HepG2 (cell line): Measurements from ENCODE around the gene DHX8. TPM values are rescaled to one million over a fixed set of nuclear protein-coding genes. Genes with fewer than 3 reads are reported as not detected.

Source experiments
- BORCS8-MEF2B ChIP-seq: sonication (generic); formaldehyde crosslinking; IDR thresholded peaks from 2 replicates; pipeline ENCODE4 v1.8.0; 2022; ENCODE audit warnings: mild to moderate bottlenecking, missing genetic modification reagents
- CENPT ChIP-seq: sonication (generic); formaldehyde crosslinking; IDR thresholded peaks from 2 replicates; pipeline ENCODE4 v1.8.0; 2022; ENCODE audit warnings: low read depth, mild to moderate bottlenecking, moderate library complexity, missing genetic modification reagents
- GTF3A ChIP-seq: sonication (generic); formaldehyde crosslinking; conservative IDR thresholded peaks from 2 replicates; pipeline ENCODE4 v1.4.0; 2020; ENCODE audit warnings: mild to moderate bottlenecking, missing genetic modification reagents
- HDAC1 ChIP-seq: sonication (generic); formaldehyde crosslinking; IDR thresholded peaks from 2 replicates; pipeline ENCODE4 v1.5.1; 2020; ENCODE audit warnings: mild to moderate bottlenecking, missing genetic modification reagents
- IRF1 ChIP-seq: sonication (generic); formaldehyde crosslinking; IDR thresholded peaks from 2 replicates; pipeline ENCODE4 v1.4.0; 2020; ENCODE audit warnings: low read depth, mild to moderate bottlenecking, missing genetic modification reagents
- JUNB ChIP-seq: sonication (generic); formaldehyde crosslinking; IDR thresholded peaks from 2 replicates; pipeline ENCODE4 v1.8.0; 2022; ENCODE audit warnings: missing genetic modification reagents, mild to moderate bottlenecking, borderline replicate concordance
- TCF12 ChIP-seq, 2 experiments: fragments of 450-650 bp in 1 of 2; sonication (generic) in 1 of 2; formaldehyde crosslinking in 1 of 2; IDR thresholded peaks; 2 replicates each; pipeline versions ENCODE4 v1.6.1 to v1.8.0; 2017 to 2022; ENCODE audit warnings: antibody characterized with exemption in 1 of 2, mild to moderate bottlenecking in 1 of 2, missing genetic modification reagents in 1 of 2, moderate library complexity in 1 of 2
- YY1 ChIP-seq: IDR thresholded peaks from 2 replicates; pipeline ENCODE4 v1.6.1; 2011; ENCODE audit warnings: low read length, low read depth, moderate library complexity, mild to moderate bottlenecking; ENCODE audit not compliant: insufficient read depth, insufficient replicate concordance
- ZKSCAN8 ChIP-seq: IDR thresholded peaks from 2 replicates; pipeline ENCODE4 v1.6.1; 2016; ENCODE audit warnings: borderline replicate concordance, missing genetic modification reagents, missing compliant biosample characterization
- ZMYM4 ChIP-seq: sonication (generic); formaldehyde crosslinking; IDR thresholded peaks from 2 replicates; pipeline ENCODE4 v1.8.1; 2023; ENCODE audit warnings: mild to moderate bottlenecking, missing genetic modification reagents
- ZNF547 ChIP-seq: sonication (generic); formaldehyde crosslinking; IDR thresholded peaks from 2 replicates; pipeline ENCODE4 v1.5.1; 2020; ENCODE audit warnings: mild to moderate bottlenecking, missing genetic modification reagents
- ZNF605 ChIP-seq: sonication (generic); formaldehyde crosslinking; IDR thresholded peaks from 2 replicates; pipeline ENCODE4 v1.8.0; 2022; ENCODE audit warnings: mild to moderate bottlenecking, missing genetic modification reagents
- ZNF629 ChIP-seq: sonication (generic); formaldehyde crosslinking; conservative IDR thresholded peaks from 2 replicates; pipeline ENCODE4 v1.5.0; 2020; ENCODE audit warnings: missing genetic modification reagents
- ZNF724P ChIP-seq: sonication (generic); formaldehyde crosslinking; IDR thresholded peaks from 2 replicates; pipeline ENCODE4 v1.8.0; 2022; ENCODE audit warnings: missing genetic modification reagents, borderline replicate concordance
- ZNF761 ChIP-seq: sonication (generic); formaldehyde crosslinking; conservative IDR thresholded peaks from 2 replicates; pipeline ENCODE4 v1.4.0; 2020; ENCODE audit warnings: mild to moderate bottlenecking, missing genetic modification reagents
- polyA plus RNA-seq, 8 experiments: library from polyadenylated mRNA; depleted of rRNA in 3 of 8; stranded (reverse) in 7 of 8; unstranded in 1 of 8; fragments of >200 nt; fragmentation: Illumina TruSeq in 4 of 8; extraction: Trizol in 4 of 8; gene quantifications; 2 replicates each; pipeline versions ENCODE4 v1.2.1 to v1.2.3, GENCODE V29; 2011 to 2016; ENCODE audit warnings: low read depth in 4 of 8, missing spikeins in 1 of 8, mixed read lengths in 1 of 8; ENCODE audit not compliant: insufficient read depth in 1 of 8
- total RNA-seq, 5 experiments: library from RNA; depleted of rRNA; stranded (reverse); fragments of >200 nt; fragmentation: Illumina TruSeq; extraction: Trizol; gene quantifications; 2 replicates each; pipeline ENCODE4 v1.2.3, GENCODE V29; 2016; ENCODE audit warnings: low read depth in 1 of 5
- TF ChIP-seq, protein P1 (sequence below): sonication (generic); formaldehyde crosslinking; conservative IDR thresholded peaks from 2 replicates; pipeline ENCODE4 v1.8.0; 2022; ENCODE audit warnings: mild to moderate bottlenecking, moderate library complexity, missing genetic modification reagents
- TF ChIP-seq, protein P2 (sequence below): sonication (generic); formaldehyde crosslinking; IDR thresholded peaks from 2 replicates; pipeline ENCODE4 v1.5.1; 2020; ENCODE audit warnings: mild to moderate bottlenecking, missing genetic modification reagents, borderline replicate concordance
- TF ChIP-seq, protein P3 (sequence below): sonication (generic); formaldehyde crosslinking; IDR thresholded peaks from 2 replicates; pipeline ENCODE4 v1.8.1; 2023; ENCODE audit warnings: mild to moderate bottlenecking, moderate library complexity, missing genetic modification reagents

The DHX8 gene
- total and polyA plus RNA-seq, 2 of the 13 experiments (the other 11 are each of a cell fraction or from before 2014, with no cell fraction given), result 24.8 to 48.9 TPM

DNA sequence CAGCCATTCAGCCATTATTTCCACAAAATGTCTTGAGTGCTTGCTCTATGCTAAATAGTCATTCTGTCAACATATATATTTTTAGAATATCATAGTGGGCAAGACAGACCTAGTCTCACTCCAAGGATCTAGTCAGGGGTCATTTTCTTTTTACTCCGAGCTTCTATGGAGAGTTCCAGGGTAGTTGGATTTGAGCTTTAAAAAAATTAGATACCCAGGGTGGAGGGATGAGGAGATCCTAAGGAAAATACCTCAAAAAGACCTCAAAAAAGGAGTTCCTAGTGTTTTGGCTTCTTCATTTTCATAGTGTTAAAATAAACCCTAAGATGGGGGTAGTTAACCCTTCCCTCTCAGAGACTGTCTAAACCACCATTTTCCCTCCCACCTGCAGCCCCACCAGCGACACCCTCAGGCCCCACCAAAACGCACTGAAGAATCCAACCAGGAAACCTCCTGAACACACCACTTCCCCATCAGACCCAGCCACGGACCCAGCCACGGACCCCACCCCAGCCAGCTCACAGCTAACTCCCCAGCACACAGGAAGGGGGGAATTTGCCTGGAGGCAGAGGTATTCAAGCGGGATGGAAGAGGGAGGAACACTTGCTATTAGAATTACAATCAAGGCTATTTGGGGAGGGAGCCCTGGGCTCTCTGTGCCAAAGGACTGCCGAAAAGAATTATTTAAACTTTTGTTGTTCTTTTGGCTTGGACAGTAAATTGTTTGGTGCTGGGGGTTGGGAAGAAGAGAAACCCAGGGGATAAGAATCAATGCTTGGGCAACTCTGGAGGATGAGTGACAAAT, 60.2 kb downstream of the DHX8 start (continued):
- TF ChIP-seq ZMYM4 (CRISPR knock-in tag) (0 out of 2 replicates have a peak, but pooled peaks have one; percentile 35), IRF1 (CRISPR knock-in tag) (0 out of 2 replicates have a peak, but pooled peaks have one; percentile 34), ZNF761 (CRISPR knock-in tag) (peak; percentile 65; the same call in 1 of the 2 replicates), JUNB (CRISPR knock-in tag) (0 out of 2 replicates have a peak, but pooled peaks have one; percentile 4), CENPT (CRISPR knock-in tag) (no peak), ZNF629 (CRISPR knock-in tag) (no peak), GTF3A (CRISPR knock-in tag) (0 out of 2 replicates have a peak, but pooled peaks have one; percentile 43), ZNF547 (CRISPR knock-in tag) (0 out of 2 replicates have a peak, but pooled peaks have one; percentile 51), ZNF605 (CRISPR knock-in tag) (peak; percentile 38), HDAC1 (CRISPR knock-in tag) (peak; percentile 27; the same call in 1 of the 2 replicates), YY1 (peak; percentile 73), ZNF724P (CRISPR knock-in tag) (no peak), TCF12 (IDR thresholded peaks at IDR 0.05) (no peak), TCF12 (CRISPR knock-in tag; IDR thresholded peaks at IDR 0.05) (0 out of 2 replicates have a peak, but pooled peaks have one; percentile 65), ZKSCAN8 (CRISPR knock-in tag) (peak; percentile 17; the same call in 1 of the 2 replicates), BORCS8-MEF2B (CRISPR knock-in tag) (peak; percentile 32; the same call in 1 of the 2 replicates)
- TF ChIP-seq, protein P1, sequence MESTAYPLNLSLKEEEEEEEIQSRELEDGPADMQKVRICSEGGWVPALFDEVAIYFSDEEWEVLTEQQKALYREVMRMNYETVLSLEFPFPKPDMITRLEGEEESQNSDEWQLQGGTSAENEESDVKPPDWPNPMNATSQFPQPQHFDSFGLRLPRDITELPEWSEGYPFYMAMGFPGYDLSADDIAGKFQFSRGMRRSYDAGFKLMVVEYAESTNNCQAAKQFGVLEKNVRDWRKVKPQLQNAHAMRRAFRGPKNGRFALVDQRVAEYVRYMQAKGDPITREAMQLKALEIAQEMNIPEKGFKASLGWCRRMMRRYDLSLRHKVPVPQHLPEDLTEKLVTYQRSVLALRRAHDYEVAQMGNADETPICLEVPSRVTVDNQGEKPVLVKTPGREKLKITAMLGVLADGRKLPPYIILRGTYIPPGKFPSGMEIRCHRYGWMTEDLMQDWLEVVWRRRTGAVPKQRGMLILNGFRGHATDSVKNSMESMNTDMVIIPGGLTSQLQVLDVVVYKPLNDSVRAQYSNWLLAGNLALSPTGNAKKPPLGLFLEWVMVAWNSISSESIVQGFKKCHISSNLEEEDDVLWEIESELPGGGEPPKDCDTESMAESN (CRISPR knock-in tag), result peak; percentile 36; the same call in 1 of the 2 replicates
- TF ChIP-seq, protein P2, sequence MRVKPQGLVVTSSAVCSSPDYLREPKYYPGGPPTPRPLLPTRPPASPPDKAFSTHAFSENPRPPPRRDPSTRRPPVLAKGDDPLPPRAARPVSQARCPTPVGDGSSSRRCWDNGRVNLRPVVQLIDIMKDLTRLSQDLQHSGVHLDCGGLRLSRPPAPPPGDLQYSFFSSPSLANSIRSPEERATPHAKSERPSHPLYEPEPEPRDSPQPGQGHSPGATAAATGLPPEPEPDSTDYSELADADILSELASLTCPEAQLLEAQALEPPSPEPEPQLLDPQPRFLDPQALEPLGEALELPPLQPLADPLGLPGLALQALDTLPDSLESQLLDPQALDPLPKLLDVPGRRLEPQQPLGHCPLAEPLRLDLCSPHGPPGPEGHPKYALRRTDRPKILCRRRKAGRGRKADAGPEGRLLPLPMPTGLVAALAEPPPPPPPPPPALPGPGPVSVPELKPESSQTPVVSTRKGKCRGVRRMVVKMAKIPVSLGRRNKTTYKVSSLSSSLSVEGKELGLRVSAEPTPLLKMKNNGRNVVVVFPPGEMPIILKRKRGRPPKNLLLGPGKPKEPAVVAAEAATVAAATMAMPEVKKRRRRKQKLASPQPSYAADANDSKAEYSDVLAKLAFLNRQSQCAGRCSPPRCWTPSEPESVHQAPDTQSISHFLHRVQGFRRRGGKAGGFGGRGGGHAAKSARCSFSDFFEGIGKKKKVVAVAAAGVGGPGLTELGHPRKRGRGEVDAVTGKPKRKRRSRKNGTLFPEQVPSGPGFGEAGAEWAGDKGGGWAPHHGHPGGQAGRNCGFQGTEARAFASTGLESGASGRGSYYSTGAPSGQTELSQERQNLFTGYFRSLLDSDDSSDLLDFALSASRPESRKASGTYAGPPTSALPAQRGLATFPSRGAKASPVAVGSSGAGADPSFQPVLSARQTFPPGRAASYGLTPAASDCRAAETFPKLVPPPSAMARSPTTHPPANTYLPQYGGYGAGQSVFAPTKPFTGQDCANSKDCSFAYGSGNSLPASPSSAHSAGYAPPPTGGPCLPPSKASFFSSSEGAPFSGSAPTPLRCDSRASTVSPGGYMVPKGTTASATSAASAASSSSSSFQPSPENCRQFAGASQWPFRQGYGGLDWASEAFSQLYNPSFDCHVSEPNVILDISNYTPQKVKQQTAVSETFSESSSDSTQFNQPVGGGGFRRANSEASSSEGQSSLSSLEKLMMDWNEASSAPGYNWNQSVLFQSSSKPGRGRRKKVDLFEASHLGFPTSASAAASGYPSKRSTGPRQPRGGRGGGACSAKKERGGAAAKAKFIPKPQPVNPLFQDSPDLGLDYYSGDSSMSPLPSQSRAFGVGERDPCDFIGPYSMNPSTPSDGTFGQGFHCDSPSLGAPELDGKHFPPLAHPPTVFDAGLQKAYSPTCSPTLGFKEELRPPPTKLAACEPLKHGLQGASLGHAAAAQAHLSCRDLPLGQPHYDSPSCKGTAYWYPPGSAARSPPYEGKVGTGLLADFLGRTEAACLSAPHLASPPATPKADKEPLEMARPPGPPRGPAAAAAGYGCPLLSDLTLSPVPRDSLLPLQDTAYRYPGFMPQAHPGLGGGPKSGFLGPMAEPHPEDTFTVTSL (CRISPR knock-in tag), result no peak
- TF ChIP-seq, protein P3, sequence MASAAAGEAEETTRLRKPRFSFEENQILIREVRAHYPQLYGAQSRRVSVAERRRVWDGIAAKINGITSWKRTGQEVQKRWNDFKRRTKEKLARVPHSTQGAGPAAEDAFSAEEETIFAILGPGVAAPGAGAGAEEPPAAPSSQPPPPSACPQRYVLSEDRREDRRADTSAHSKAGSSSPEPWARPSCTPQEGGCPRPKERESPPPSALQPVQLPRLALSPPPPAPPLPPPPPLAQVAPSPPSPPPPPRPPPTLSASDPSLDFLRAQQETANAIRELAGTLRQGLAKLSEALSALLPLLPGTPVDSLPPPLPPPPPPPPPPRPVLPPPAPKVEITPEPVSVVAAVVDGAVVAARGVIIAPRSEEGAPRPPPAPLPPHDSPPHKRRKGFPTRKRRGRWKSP (CRISPR knock-in tag), result no peak
